Prostate gland (tissue), 2 donors: ENCODE measurements around the gene BDKRB2. TPM values are rescaled to one million over a fixed set of nuclear protein-coding genes. Genes with fewer than 3 reads are reported as not detected.

ENCODE experiments used
- DNase-seq: peaks from one replicate; pipeline ENCODE4 v3.0.0-alpha.2; 2019; ENCODE audit warnings: low spot score
- H3K27ac ChIP-seq, 2 donors: fragments of 200-600 bp; sonication (generic); 2 replicates each; pipeline ENCODE4 v1.5.1; 2017 to 2019
- H3K27me3 ChIP-seq: fragments of 200-600 bp; sonication (generic); replicated peaks from 2 replicates; pipeline ENCODE4 v1.5.1; 2019; ENCODE audit not compliant: insufficient read depth
- H3K36me3 ChIP-seq, 2 donors: fragments of 200-600 bp; sonication (generic); 1 replicate in 1 of 2; 2 replicates in 1 of 2; pipeline versions ENCODE4 v1.5.1 to v1.8.1; 2017 to 2019
- H3K4me1 ChIP-seq: fragments of 200-600 bp; sonication (generic); replicated peaks from 2 replicates; pipeline ENCODE4 v1.5.1; 2019
- H3K4me3 ChIP-seq, 2 donors: fragments of 200-600 bp; sonication (generic); 2 replicates each; pipeline ENCODE4 v1.5.1; 2017 to 2019
- H3K9me3 ChIP-seq: fragments of 200-600 bp; sonication (generic); 2 replicates; pipeline ENCODE4 v1.5.1; 2017
- POLR2A ChIP-seq: fragments of 450-650 bp; IDR thresholded peaks from one replicate; pipeline ENCODE4 v1.6.1; 2016; ENCODE audit warnings: antibody characterized with exemption, mild to moderate bottlenecking
- POLR2AphosphoS5 ChIP-seq: sonication (generic); formaldehyde crosslinking; IDR thresholded peaks from one replicate; pipeline ENCODE4 v1.6.1; 2017; ENCODE audit warnings: antibody characterized with exemption
- WGBS: methylation state at CpG from one replicate; pipeline ENCODE4 v1.1.5; 2018; 5-methylcytosine and 5-hydroxymethylcytosine counted together
- intact Hi-C: fragments of 100-400 bp; cut with DNase I; formaldehyde crosslinking; loops from one replicate; pipeline ENCODE4 v1.14.2; 2022
- total RNA-seq, 2 donors: library from RNA; depleted of rRNA; stranded (reverse); fragments of >200 nt; gene quantifications; one replicate each; pipeline ENCODE4 v1.1.0, GENCODE V29; 2016
- TF ChIP-seq, protein P1 (sequence below), 4 experiments: fragments of 200-600 bp in 2 of 4; fragments of 450-650 bp in 2 of 4; sonication (generic) in 2 of 4; IDR thresholded peaks; 1 replicate in 3 of 4; 2 replicates in 1 of 4; pipeline ENCODE4 v1.5.1; 2016 to 2019; ENCODE audit warnings: antibody characterized with exemption in 4 of 4, mild to moderate bottlenecking in 2 of 4, moderate library complexity in 2 of 4

The BDKRB2 gene
- total RNA-seq, 2 donors from 2014 or later, result 0.97 to 1.2 TPM

DNA sequence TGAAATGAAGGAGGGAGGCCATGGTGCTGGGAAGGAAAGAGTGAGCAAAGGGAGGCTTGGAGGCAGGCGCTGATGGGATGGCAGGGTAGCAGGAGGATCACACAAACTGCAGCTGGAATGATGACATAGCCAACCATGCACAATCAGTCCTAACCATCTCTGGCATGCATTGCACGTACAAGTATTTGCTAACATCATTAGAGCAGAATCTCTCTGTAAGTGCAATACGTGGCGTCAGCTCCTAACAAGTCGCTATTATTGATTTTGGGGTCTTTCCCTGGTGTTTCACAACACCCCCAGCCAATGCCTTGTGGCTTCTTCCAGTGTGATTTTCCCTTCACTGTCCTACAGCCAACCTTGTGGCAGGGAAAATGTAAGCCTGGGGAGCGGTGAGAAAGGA lies 69.9 kb downstream of the BDKRB2 start:
- no peak overlapping the region for H3K27ac ChIP-seq
- 43% methylated on average over 6 of the region's 6 CpGs for WGBS
- no peaks in the 10 kb centered on the region for H3K27me3 ChIP-seq
- H3K4me3 ChIP-seq, result no peak overlapping the region
- no peaks in the 10 kb centered on the region for H3K9me3 ChIP-seq
- no peaks in the 10 kb centered on the region for H3K4me1 ChIP-seq
- TF ChIP-seq, protein P1, sequence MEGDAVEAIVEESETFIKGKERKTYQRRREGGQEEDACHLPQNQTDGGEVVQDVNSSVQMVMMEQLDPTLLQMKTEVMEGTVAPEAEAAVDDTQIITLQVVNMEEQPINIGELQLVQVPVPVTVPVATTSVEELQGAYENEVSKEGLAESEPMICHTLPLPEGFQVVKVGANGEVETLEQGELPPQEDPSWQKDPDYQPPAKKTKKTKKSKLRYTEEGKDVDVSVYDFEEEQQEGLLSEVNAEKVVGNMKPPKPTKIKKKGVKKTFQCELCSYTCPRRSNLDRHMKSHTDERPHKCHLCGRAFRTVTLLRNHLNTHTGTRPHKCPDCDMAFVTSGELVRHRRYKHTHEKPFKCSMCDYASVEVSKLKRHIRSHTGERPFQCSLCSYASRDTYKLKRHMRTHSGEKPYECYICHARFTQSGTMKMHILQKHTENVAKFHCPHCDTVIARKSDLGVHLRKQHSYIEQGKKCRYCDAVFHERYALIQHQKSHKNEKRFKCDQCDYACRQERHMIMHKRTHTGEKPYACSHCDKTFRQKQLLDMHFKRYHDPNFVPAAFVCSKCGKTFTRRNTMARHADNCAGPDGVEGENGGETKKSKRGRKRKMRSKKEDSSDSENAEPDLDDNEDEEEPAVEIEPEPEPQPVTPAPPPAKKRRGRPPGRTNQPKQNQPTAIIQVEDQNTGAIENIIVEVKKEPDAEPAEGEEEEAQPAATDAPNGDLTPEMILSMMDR (IDR thresholded peaks at IDR 0.05), result no peak
- TF ChIP-seq POLR2AphosphoS5, result no peak
- TF ChIP-seq POLR2A, result no peak
- H3K36me3 ChIP-seq, result no peaks in the 10 kb centered on the region
- no peak for DNase-seq
- intact Hi-C loops, result loop anchor here (2.0 to 10.0 kb wide), 2 partner anchors 174 to 710 kb away; no protein-coding TSS in a partner anchor

DNA sequence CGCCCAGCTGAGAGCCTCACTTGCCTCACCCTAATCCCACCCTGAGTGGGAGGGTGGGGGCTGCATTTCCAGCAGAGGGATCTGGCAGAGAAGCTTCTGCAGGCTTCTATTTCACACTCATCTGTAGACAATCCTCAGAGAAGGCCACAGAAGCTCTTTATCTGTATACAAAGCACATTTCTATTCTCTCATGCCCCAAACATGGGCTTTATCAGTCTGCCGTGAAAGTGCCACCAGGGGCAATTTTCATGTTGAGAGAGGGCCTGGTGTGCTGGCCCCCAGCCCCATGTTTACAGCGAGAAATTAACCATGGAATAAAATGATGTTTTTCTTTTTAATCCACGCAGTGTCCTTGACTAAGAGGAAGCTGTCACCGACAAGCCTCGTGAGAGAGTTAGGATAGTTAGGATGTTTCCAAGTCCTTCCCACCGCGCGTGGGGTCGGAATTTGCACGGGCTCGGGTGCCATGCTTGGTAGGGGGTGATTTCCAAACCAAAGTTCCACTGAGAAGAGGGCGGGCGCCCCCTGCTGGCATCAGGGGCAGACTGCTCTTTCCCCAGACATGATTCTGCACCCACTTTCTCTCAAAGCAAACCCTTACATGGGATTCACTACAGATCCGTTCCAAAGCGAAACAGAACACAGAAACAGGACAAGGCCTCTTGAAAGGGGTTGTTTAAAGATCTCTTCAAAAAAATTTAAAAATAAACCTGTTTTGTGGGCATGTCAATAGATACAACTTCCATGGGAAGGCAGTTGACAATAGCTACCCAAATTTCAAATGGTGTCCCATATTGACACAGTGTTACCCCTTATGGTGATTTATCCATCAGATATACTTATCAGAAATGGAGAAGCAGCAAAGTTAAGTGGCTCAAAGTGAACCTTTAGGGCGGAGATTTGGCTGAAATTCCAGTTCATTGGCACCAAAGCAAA lies 70.8 kb downstream of the BDKRB2 start:
- H3K9me3 ChIP-seq, result no peaks in the 10 kb centered on the region
- no peaks in the 10 kb centered on the region for H3K4me1 ChIP-seq
- H3K36me3 ChIP-seq, result no peaks in the 10 kb centered on the region
- peak; percentile 53 for DNase-seq
- WGBS, result 19% methylated on average over 17 of the region's 17 CpGs
- H3K4me3 ChIP-seq, result no peak overlapping the region
- intact Hi-C loops, result loop anchor here (2.0 to 10.0 kb wide), 3 partner anchors 175 to 711 kb away; no protein-coding TSS in a partner anchor
- H3K27ac ChIP-seq, result no peak overlapping the region
- peak; percentile 11 for TF ChIP-seq POLR2AphosphoS5
- TF ChIP-seq, protein P1 (IDR thresholded peaks at IDR 0.05), result peak; percentile 80 to 92 (median 90)
- TF ChIP-seq POLR2A, result no peak
- no peaks in the 10 kb centered on the region for H3K27me3 ChIP-seq

DNA sequence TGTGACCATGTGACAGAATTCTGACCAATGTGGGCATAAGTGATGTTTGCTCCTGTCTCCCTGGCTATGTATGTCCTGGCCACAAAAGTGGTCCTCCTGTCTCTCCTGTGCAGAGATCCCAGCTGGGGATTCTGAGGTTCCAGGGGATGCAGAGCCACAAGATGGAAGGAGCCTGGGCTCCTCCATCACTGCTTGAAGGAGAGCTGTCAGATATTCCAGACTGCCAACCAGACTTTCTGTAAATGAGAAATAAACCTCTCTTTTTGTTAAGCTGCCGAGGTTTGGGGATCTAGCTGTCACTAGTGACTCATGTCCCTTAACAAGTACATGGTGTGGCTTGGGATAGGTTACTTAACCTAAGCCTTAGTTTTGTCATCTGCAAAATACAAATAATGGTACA lies 73.3 kb downstream of the BDKRB2 start:
- Histone ChIP-seq H3K9me3 (no peaks in the 10 kb centered on the region), H3K4me1 (no peaks in the 10 kb centered on the region), H3K36me3 (no peaks in the 10 kb centered on the region), H3K27me3 (no peaks in the 10 kb centered on the region), H3K27ac (no peak overlapping the region), H3K4me3 (no peak overlapping the region)
- no peak for DNase-seq
- intact Hi-C loops, result loop anchor here (5.0 to 10.0 kb wide), 2 partner anchors 281 to 713 kb away; no protein-coding TSS in a partner anchor
- TF ChIP-seq, protein P1 (IDR thresholded peaks at IDR 0.05), result no peak
- TF ChIP-seq POLR2A (no peak), POLR2AphosphoS5 (no peak)
- 95% methylated on average over 1 of the region's 1 CpG for WGBS

DNA sequence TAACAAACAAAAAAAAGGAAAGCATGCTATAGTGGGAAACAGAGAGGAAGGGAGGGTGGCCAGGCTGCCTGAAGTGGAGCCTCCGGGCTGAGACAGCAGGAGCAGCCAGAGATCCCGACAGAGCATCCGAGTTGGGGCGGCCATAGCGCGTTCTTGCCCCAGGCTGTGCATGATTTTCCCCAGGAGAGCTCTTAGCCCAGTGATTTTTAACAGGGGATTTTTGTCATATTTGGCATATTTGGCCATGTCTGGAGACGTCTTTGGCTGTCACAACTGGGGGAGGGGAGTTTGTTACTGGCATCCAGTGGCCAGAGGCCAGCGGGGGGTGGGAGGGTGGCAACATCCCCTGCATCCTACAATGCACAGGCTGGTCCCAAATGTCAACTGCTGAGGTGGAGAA lies 74.9 kb downstream of the BDKRB2 start:
- DNase-seq, result no peak
- Histone ChIP-seq H3K4me3 (no peak overlapping the region), H3K27me3 (no peaks in the 10 kb centered on the region), H3K27ac (no peak overlapping the region), H3K9me3 (no peaks in the 10 kb centered on the region), H3K36me3 (no peaks in the 10 kb centered on the region), H3K4me1 (no peaks in the 10 kb centered on the region)
- TF ChIP-seq, protein P1 (IDR thresholded peaks at IDR 0.05), result no peak
- TF ChIP-seq POLR2A (no peak), POLR2AphosphoS5 (no peak)
- 51% methylated on average over 8 of the region's 8 CpGs for WGBS
- intact Hi-C loops, result loop anchor here (5.0 to 10.0 kb wide), 2 partner anchors 282 to 715 kb away; no protein-coding TSS in a partner anchor
